Non-pigmented ciliary epithelial cell (primary cell): ENCODE data around the gene APOE.

Experiments
- DNase-seq: peaks from one replicate; pipeline ENCODE4 v3.0.0-alpha.2; 2010; ENCODE audit warnings: low read depth

Gene APOE

GRCh38 chr19:44951179-44952159, 45.9 kb downstream of the APOE start:
- DNase-seq: peak; percentile 42

GRCh38 chr19:44954278-44954648, 48.7 kb downstream of the APOE start:
- DNase-seq: no peak

GRCh38 chr19:44954649-44955504, 49.3 kb downstream of the APOE start, which contains the start of gene CLPTM1:
Gene CLPTM1 (plus strand): TSS chr19:44955380. CDS start chr19:44955396, 16 bp downstream.
- peak; percentile 82 for DNase-seq

GRCh38 chr19:44955505-44956439, 50.2 kb downstream of the APOE start:
- DNase-seq: no peak

- DNase-seq: no peak
Observed at GRCh38 chr19:44957526-44957925, 51.9 kb downstream of the APOE start.

GRCh38 chr19:44958090-44958489, 52.5 kb downstream of the APOE start:
- no peak for DNase-seq
